CD4-positive, alpha-beta T cell treated with Interleukin-10 for 1 hour (primary cell): ENCODE results near the gene CD19.
"Not testable (repeated sequence)": the region's sequence is repeated elsewhere in the genome, so short reads cannot be mapped to it uniquely, and the experiment has no call there.

Experiments
- DNase-seq: peaks from one replicate; pipeline ENCODE4 v3.0.0-alpha.2; 2020

The CD19 gene

GRCh38 chr16:28910086-28911031, 21.4 kb upstream of the CD19 start:
- DNase-seq = no peak

- no peak for DNase-seq
Measured at GRCh38 chr16:28912558-28912957, 19.2 kb upstream of the CD19 start.

GRCh38 chr16:28913946-28914724, 17.6 kb upstream of the CD19 start:
- no peak for DNase-seq

GRCh38 chr16:28915181-28915580, 16.6 kb upstream of the CD19 start:
- DNase-seq = no peak

GRCh38 chr16:28917095-28917494, 14.7 kb upstream of the CD19 start:
- no peak for DNase-seq

- DNase-seq = no peak
Measured at GRCh38 chr16:28918698-28919097, 13.1 kb upstream of the CD19 start.

- no peak for DNase-seq
Measured at GRCh38 chr16:28923231-28923587, 8.6 kb upstream of the CD19 start.

GRCh38 chr16:28923652-28924398, 7.9 kb upstream of the CD19 start:
- DNase-seq = peak; percentile 10

- no peak for DNase-seq
Measured at GRCh38 chr16:28924399-28924761, 7.4 kb upstream of the CD19 start.

- peak; percentile 95 for DNase-seq
Measured at GRCh38 chr16:28924762-28925385, 6.9 kb upstream of the CD19 start, which contains the start of gene RABEP2. Gene RABEP2 (minus strand): TSS chr16:28925238. CDS start chr16:28925163, 75 bp downstream.

GRCh38 chr16:28925386-28926228, 6.2 kb upstream of the CD19 start:
- peak; percentile 83 for DNase-seq

- DNase-seq = not testable (repeated sequence)
Measured at GRCh38 chr16:28926284-28926683, 5.5 kb upstream of the CD19 start.

GRCh38 chr16:28927815-28928214, 4.0 kb upstream of the CD19 start:
- no peak for DNase-seq

GRCh38 chr16:28930203-28930602, 1.6 kb upstream of the CD19 start:
- no peak for DNase-seq

GRCh38 chr16:28930652-28931051, 1.1 kb upstream of the CD19 start:
- no peak for DNase-seq

- DNase-seq = no peak
Measured at GRCh38 chr16:28932339-28933141, 769 bp downstream of the CD19 start.

- DNase-seq = no peak
Measured at GRCh38 chr16:28933171-28933570, 1.4 kb downstream of the CD19 start.

- no peak for DNase-seq
Measured at GRCh38 chr16:28935346-28935745, 3.6 kb downstream of the CD19 start.

- DNase-seq = peak; percentile 89
Measured at GRCh38 chr16:28935924-28936783, 4.4 kb downstream of the CD19 start.

GRCh38 chr16:28936784-28937155, 5.0 kb downstream of the CD19 start:
- DNase-seq = no peak
